ENCODE data around the gene ARMC9. TPM values are rescaled to one million over a fixed set of nuclear protein-coding genes. Genes with fewer than 3 reads are reported as not detected.

The ARMC9 gene
- total and polyA plus RNA-seq, 2 donors (not counting 3 experiments of a cell fraction or from before 2014, with no cell fraction given): 16.4 to 24.2 TPM

DNA sequence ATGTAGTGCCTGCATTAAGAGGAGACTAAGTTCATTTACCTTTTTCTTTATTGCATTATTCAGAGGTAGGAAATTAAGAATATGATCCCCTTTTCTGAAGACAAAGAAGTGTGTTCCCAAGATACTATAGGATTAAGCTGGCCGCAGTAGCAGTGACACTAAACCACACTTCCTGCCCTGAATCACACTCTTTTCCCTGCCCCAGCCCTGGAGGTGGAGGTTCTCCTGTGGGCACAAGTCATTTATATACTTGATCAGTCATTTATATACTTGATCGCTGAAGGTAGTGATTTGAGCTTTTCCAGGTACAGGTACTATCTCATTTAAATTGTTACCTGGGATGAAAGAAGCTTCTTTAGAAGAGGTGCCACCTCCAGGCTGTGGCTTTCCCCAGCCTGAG, 78.6 kb downstream of the ARMC9 start:
- Histone ChIP-seq H3K9ac (replicated peaks; ENCODE audit: extremely low read depth, insufficient read depth, low read length) (no peak overlapping the region), H3K79me2 (ENCODE audit: control insufficient read depth, insufficient read depth, low read length) (no peaks in the 10 kb centered on the region), H3K9me3 (replicated peaks; ENCODE audit: control insufficient read depth, insufficient read depth, low read length) (no peaks in the 10 kb centered on the region), H3K4me1 (ENCODE audit: control insufficient read depth, extremely low read depth, insufficient read depth, low read length) (no peaks in the 10 kb centered on the region), H3K9me1 (replicated peaks; ENCODE audit: control insufficient read depth, extremely low read depth, insufficient read depth, low read length) (no peaks in the 10 kb centered on the region), H3K27ac (ENCODE audit: insufficient read depth, low read depth, low read length) (no peak overlapping the region), H3K4me3 (replicated peaks in 1 of 3; ENCODE audit: insufficient read depth in 1 of 3, low read depth in 1 of 3, low read length in 3 of 3) (no peak overlapping the region), H3K36me3 (ENCODE audit: control insufficient read depth in 2 of 2, extremely low read depth in 1 of 2, insufficient read depth in 2 of 2, low read length in 2 of 2) (peaks cover 0 to 9% of the 10 kb centered on the region in 2 experiments), H3K27me3 (ENCODE audit: control insufficient read depth in 2 of 2, insufficient read depth in 2 of 2, low read length in 2 of 2) (no peaks in the 10 kb centered on the region), H4K20me1 (replicated peaks; ENCODE audit: control insufficient read depth, extremely low read depth, insufficient read depth, low read length) (no peaks in the 10 kb centered on the region), H3K4me2 (ENCODE audit: insufficient read depth, low read length) (no peak overlapping the region), H2AFZ (ENCODE audit: low read depth, low read length) (no peak overlapping the region)
- FAIRE-seq: no peak
- intact Hi-C loops (cut with micrococcal nuclease): no loop called here
- no peak for TF ChIP-seq FOS (IDR thresholded peaks at IDR 0.05; ENCODE audit: borderline replicate concordance, insufficient read depth, low read length)
- TF ChIP-seq POLR2AphosphoS5 (IDR thresholded peaks at IDR 0.05; ENCODE audit: insufficient read depth, low read depth, low read length): no peak
- no peak for TF ChIP-seq MYC (IDR thresholded peaks at IDR 0.05; ENCODE audit: low read depth, low read length)
- TF ChIP-seq EZH2 (IDR thresholded peaks at IDR 0.05; ENCODE audit: borderline replicate concordance, low read depth, low read length, severe bottlenecking): no peak
- no peak for TF ChIP-seq MAX (IDR thresholded peaks at IDR 0.05; ENCODE audit: insufficient read depth, insufficient read length)
- TF ChIP-seq POLR2A (IDR thresholded peaks at IDR 0.05; ENCODE audit: low read depth, low read length): no peak
- TF ChIP-seq, protein P1, sequence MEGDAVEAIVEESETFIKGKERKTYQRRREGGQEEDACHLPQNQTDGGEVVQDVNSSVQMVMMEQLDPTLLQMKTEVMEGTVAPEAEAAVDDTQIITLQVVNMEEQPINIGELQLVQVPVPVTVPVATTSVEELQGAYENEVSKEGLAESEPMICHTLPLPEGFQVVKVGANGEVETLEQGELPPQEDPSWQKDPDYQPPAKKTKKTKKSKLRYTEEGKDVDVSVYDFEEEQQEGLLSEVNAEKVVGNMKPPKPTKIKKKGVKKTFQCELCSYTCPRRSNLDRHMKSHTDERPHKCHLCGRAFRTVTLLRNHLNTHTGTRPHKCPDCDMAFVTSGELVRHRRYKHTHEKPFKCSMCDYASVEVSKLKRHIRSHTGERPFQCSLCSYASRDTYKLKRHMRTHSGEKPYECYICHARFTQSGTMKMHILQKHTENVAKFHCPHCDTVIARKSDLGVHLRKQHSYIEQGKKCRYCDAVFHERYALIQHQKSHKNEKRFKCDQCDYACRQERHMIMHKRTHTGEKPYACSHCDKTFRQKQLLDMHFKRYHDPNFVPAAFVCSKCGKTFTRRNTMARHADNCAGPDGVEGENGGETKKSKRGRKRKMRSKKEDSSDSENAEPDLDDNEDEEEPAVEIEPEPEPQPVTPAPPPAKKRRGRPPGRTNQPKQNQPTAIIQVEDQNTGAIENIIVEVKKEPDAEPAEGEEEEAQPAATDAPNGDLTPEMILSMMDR (IDR thresholded peaks at IDR 0.05; ENCODE audit: extremely low read depth in 1 of 2, insufficient read depth in 1 of 2, low read depth in 1 of 2, low read length in 2 of 2): no peak
- no peak for TF ChIP-seq JUN (IDR thresholded peaks at IDR 0.05; ENCODE audit: borderline replicate concordance, insufficient read depth, insufficient read length, low read depth)
- no peak for TF ChIP-seq GATA2 (IDR thresholded peaks at IDR 0.05; ENCODE audit: insufficient read depth, insufficient read length, low read depth, low read length)
- BruUV-seq (replicated peaks): no TSS peak
- DNase-seq (ENCODE audit: low read depth, low spot score): no peak
- dilution Hi-C loops (cut with MboI; ENCODE audit: extremely low pct_ligation_motif_present, low sequenced_read_pairs): no loop called here
- CTCF ChIA-PET: interaction anchor here (0.7 to 1.4 kb wide), 3 partner anchors 20 to 176 kb away, joined by 3 to 4 read pairs (median 3); no protein-coding TSS in a partner anchor
- POLR2A ChIA-PET: no interaction called here

All from endothelial cell of umbilical vein (primary cell).